Limb (tissue), 2 donors: ENCODE results near the gene CYP2C9.

ENCODE experiments used
- DNase-seq, 2 donors: peaks; one replicate each; pipeline ENCODE4 v3.0.0-alpha.2; 2016; ENCODE audit errors: extremely low spot score in 2 of 2

The CYP2C9 gene

GRCh38 chr10:95039281-95039680, 100.8 kb downstream of the CYP2C9 start:
- no peak for DNase-seq
